Measurements from ENCODE around the gene ZC3HAV1.

The ZC3HAV1 gene

GRCh38 chr7:139044813-139045794, 64.4 kb downstream of the ZC3HAV1 start:
- H3K4me3 ChIP-seq (ENCODE audit: low read depth, low read length) = no peak overlapping the region
- TF ChIP-seq CTCF (IDR thresholded peaks at IDR 0.05; ENCODE audit: low read depth, low read length, missing control alignments) = no peak
- no peak for DNase-seq (ENCODE audit: low read depth)

- no peak overlapping the region for H3K4me3 ChIP-seq (ENCODE audit: low read depth, low read length)
- DNase-seq (ENCODE audit: low read depth) = no peak
- no peak for TF ChIP-seq CTCF (IDR thresholded peaks at IDR 0.05; ENCODE audit: low read depth, low read length, missing control alignments)
Observed at GRCh38 chr7:139043823-139044812, 65.4 kb downstream of the ZC3HAV1 start.

- DNase-seq (ENCODE audit: low read depth) = no peak
- no peak for TF ChIP-seq CTCF (IDR thresholded peaks at IDR 0.05; ENCODE audit: low read depth, low read length, missing control alignments)
- no peak overlapping the region for H3K4me3 ChIP-seq (ENCODE audit: low read depth, low read length)
Observed at GRCh38 chr7:139041378-139042085, 68.0 kb downstream of the ZC3HAV1 start.

GRCh38 chr7:139038691-139039090, 70.8 kb downstream of the ZC3HAV1 start:
- no peak for TF ChIP-seq CTCF (IDR thresholded peaks at IDR 0.05; ENCODE audit: low read depth, low read length, missing control alignments)
- no peak overlapping the region for H3K4me3 ChIP-seq (ENCODE audit: low read depth, low read length)
- no peak for DNase-seq (ENCODE audit: low read depth)

- no peak overlapping the region for H3K4me3 ChIP-seq (ENCODE audit: low read depth, low read length)
- no peak for TF ChIP-seq CTCF (IDR thresholded peaks at IDR 0.05; ENCODE audit: low read depth, low read length, missing control alignments)
- no peak for DNase-seq (ENCODE audit: low read depth)
Observed at GRCh38 chr7:139036901-139037300, 72.6 kb downstream of the ZC3HAV1 start.

GRCh38 chr7:139035586-139036353, 73.8 kb downstream of the ZC3HAV1 start, which contains the start of gene ZC3HAV1L:
TSS of gene ZC3HAV1L (minus strand) at chr7:139036042. CDS start at chr7:139036017, 25 bp downstream.
- TF ChIP-seq CTCF (IDR thresholded peaks at IDR 0.05; ENCODE audit: low read depth, low read length, missing control alignments) = no peak
- DNase-seq (ENCODE audit: low read depth) = no peak
- H3K4me3 ChIP-seq (ENCODE audit: low read depth, low read length) = peak within 1 kb of the TSS; percentile 82

Data from GM12864 (cell line).